Measurements from ENCODE around the gene SPOCD1.
A peak's percentile ranks its signal among the peaks of the same experiment; 100 is the strongest.

Gene SPOCD1

DNA sequence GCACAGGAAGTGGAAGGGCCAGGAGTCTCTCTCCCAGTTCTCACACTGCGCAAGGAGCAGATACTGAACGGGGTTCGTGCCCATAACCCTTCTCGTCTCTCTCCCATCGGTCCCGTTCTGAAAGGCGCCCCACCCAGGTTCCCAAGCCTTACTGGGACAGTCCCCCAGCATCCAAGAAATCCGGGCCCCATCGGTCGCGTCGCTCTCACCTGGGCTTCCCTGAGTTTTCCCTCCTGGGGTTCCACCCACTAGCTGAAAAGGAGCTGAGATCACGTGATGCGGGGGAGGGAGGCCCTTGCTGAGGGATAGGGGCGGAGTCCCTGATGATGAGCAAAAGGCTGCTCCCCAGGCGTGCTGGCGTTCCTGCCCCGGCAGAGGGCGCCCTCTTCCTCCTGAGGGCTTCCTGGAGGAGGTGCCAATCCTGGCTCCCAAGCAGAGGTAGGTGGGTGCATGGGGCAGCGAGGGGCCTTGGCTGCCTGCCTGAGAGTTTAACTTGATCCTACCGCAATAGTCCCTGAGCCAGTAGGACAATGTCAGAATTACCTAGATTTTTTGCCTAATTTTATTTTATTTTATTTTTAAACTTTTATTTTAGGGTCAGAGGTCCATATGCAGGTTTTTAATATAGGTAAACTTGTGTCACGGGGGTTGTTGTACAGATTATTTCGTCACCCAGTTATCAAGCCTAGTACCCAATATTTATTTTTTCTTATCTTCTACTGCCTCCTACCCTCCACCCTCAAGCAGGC is at the start of gene SPOCD1:
TSS of gene SPOCD1 (minus strand) at position 271 of the 749 bp plus-strand sequence. CDS start 689 bp downstream, outside the sequence.
- peak; percentile 81 for TF ChIP-seq CTCF (IDR thresholded peaks at IDR 0.05; ENCODE audit: insufficient read depth, low read length, poor library complexity, severe bottlenecking)

GRCh38 chr1:31862071-31862470 is 46.2 kb upstream of the SPOCD1 start:
- Histone ChIP-seq H3K27me3 (replicated peaks; ENCODE audit: control insufficient read depth, insufficient read depth, low read length) (no peaks in the 10 kb centered on the region), H3K4me3 (replicated peaks; ENCODE audit: low read depth, low read length) (no peak overlapping the region), H3K36me3 (ENCODE audit: control insufficient read depth, insufficient read depth, low read length) (no peaks in the 10 kb centered on the region)
- no peak for TF ChIP-seq CTCF (IDR thresholded peaks at IDR 0.05; ENCODE audit: insufficient read depth, low read length, poor library complexity, severe bottlenecking)
- DNase-seq (ENCODE audit: extremely low read depth, insufficient read length) = no peak

More for the DNA sequence above, at the start of gene SPOCD1:
- no peaks in the 10 kb centered on the region for H3K36me3 ChIP-seq (ENCODE audit: control insufficient read depth, insufficient read depth, low read length)
- no peak within 1 kb of the TSS for H3K4me3 ChIP-seq (replicated peaks; ENCODE audit: low read depth, low read length)
- peak; percentile 80 for DNase-seq (ENCODE audit: extremely low read depth, insufficient read length)
- no peaks in the 10 kb centered on the region for H3K27me3 ChIP-seq (replicated peaks; ENCODE audit: control insufficient read depth, insufficient read depth, low read length)

- no peaks in the 10 kb centered on the region for H3K36me3 ChIP-seq (ENCODE audit: control insufficient read depth, insufficient read depth, low read length)
- peak; percentile 59 for TF ChIP-seq CTCF (IDR thresholded peaks at IDR 0.05; ENCODE audit: insufficient read depth, low read length, poor library complexity, severe bottlenecking)
- no peak overlapping the region for H3K4me3 ChIP-seq (replicated peaks; ENCODE audit: low read depth, low read length)
- DNase-seq (ENCODE audit: extremely low read depth, insufficient read length) = peak; percentile 36
- H3K27me3 ChIP-seq (replicated peaks; ENCODE audit: control insufficient read depth, insufficient read depth, low read length) = no peaks in the 10 kb centered on the region
These were observed 45.5 kb upstream of the SPOCD1 start for GRCh38 chr1:31861346-31861745.

GRCh38 chr1:31860581-31860980 is 44.8 kb upstream of the SPOCD1 start:
- no peaks in the 10 kb centered on the region for H3K36me3 ChIP-seq (ENCODE audit: control insufficient read depth, insufficient read depth, low read length)
- no peak for TF ChIP-seq CTCF (IDR thresholded peaks at IDR 0.05; ENCODE audit: insufficient read depth, low read length, poor library complexity, severe bottlenecking)
- H3K27me3 ChIP-seq (replicated peaks; ENCODE audit: control insufficient read depth, insufficient read depth, low read length) = no peaks in the 10 kb centered on the region
- no peak for DNase-seq (ENCODE audit: extremely low read depth, insufficient read length)
- no peak overlapping the region for H3K4me3 ChIP-seq (replicated peaks; ENCODE audit: low read depth, low read length)

DNA sequence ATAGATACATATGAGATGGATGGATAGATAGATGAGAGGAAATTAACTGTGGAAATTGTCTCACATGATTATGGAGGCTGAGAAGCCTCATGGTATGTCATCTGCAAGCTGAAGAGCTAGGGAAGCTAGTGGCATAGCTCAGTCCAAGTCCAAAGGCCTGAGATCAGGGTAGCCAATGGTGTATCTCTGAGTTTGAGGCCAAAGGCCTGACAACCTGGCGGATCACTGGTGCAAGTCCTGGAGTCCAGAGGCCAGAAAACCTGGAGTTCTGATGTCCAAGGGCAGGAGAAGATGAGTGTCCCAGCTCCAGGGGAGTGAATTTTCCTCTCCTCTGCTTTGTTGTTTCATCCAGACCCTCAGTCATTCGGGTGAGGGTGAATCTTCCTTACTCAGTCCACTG is 43.9 kb upstream of the SPOCD1 start:
- DNase-seq (ENCODE audit: extremely low read depth, insufficient read length) = no peak
- no peaks in the 10 kb centered on the region for H3K36me3 ChIP-seq (ENCODE audit: control insufficient read depth, insufficient read depth, low read length)
- no peak for TF ChIP-seq CTCF (IDR thresholded peaks at IDR 0.05; ENCODE audit: insufficient read depth, low read length, poor library complexity, severe bottlenecking)
- H3K27me3 ChIP-seq (replicated peaks; ENCODE audit: control insufficient read depth, insufficient read depth, low read length) = no peaks in the 10 kb centered on the region
- no peak overlapping the region for H3K4me3 ChIP-seq (replicated peaks; ENCODE audit: low read depth, low read length)

Measured in GM06990 (cell line).